NCI-H2029 (cell line): ENCODE data around the gene NEK2.
"Not testable (repeated sequence)": the region's sequence is repeated elsewhere in the genome, so short reads cannot be mapped to it uniquely, and the experiment has no call there.

Experiments
- DNase-seq: peaks from one replicate; lab custom pipeline; 2025; lab: John Stamatoyannopoulos, UW

The NEK2 gene

DNA sequence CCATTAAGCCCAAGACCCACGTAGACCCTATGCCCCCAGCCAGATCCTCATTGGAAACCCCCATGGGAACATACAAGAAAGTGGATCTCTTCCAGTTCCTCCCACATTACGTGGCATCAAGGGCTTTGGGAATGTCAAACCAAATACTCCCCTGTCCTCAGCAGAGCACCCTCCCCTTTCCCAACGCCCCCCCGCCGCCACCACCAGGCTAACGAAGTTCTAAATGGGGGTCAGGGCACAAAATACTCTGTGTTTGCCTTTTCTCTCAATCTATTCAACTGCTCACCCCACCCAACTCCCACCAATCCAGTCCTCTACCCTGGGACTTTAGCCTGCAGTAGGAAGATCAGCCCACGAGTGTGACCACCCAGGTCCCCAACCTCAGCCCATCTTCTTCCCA, 24.5 kb downstream of the NEK2 start:
- no peak for DNase-seq

DNA sequence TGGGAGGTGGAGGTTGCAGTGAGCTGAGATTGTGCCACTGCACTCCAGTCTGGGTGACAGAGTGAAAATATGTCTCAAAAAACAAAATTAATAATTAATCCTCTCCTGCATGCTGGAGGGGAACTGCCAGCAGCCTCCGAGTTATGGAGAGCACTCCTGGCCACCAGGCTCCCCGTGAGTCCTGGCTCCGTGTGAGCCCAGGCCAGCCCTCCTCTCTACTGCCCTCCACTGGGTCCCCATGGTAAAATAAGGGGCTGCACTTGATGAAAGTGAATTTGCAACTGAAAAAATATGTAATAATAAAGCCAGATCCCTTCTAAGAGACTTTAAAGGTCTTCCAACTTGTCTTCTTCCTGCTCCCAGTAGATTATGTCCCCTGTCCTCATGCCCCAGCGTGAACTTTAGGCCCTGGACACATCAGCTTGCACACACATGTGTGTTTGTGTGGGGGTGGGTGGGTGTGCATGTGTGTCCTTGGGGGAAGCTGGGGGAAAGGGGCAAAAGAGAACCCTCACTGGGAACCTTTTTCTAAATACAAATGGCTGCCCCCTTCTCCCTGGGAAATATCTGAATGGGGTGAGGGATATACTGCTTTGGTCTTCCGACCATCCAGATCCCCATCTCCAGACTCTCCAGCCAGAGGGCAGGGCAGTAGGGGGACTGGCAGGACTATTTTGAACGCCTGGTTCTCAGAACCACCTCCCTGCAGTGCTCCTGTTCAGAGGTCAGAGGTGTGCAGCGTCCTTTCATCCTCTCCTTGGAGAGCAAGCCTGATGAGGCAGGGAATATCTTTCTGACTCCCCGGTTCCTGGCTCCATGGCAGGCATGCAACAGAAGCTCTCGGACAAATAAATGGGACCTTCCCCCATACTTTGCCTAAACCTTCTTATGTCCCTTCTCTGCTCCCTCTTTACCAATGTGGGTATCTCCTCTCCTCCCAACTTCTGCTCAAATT, 26.2 kb downstream of the NEK2 start:
- peak; percentile 1 for DNase-seq

DNA sequence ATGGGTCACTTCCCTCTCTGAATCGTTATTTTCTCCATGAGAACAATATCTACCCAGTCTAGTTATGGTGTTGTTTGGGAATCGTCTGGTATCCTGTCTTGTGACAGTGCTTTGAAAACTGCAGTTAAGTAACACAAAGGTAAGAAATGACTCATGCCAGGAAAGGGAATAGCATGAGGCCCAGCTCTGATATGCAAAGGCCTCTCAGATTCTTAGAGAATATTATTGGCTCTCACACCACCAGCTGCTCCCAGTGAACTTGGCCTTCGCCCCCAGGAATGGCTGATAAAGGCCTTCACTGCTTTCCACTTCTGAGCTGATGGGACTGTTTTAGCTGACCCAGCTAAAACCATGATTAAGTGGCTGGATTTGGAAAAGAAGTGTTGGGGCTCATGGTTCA, 27.1 kb downstream of the NEK2 start:
- no peak for DNase-seq

DNA sequence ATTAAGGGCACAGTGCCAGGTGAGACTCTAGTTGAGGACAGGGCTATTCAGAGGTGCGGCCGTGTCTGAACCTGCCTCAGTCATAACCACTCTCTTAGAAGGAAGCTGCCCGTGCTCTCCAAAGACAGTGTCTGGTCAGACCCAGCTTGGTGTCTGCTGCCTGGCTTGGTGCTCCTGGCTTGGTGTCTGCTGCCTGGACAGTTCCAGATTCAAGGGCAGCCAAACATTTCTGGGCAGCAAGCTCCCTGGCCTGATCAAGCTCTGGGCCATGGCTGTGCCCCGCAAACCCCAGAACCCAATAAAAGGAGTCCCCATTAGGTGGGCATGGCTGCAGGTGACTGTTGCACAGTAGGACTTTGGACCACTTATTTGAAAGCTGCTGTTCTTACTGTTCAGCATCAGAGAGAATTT, 27.7 kb downstream of the NEK2 start:
- DNase-seq = no peak

DNA sequence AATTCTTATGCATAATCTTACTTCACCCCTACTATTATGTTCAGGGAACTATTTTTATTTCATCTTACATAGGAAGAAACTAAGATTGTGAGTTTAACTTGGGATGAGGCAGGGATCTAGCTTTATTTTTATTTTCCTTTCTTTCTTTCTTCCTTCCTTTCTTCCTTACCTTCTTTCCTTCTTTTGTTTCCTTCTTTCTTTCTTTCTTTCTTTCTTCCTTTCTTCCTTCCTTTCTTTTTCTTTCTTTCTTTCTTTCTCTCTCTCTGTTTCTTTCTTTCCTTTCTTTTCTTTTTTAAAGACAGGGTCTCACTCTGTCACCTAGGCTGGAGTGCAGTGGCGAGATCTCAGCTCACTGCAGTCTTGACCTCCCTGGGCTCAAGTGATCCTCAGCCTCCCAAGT, 28.9 kb downstream of the NEK2 start:
- no peak for DNase-seq

DNA sequence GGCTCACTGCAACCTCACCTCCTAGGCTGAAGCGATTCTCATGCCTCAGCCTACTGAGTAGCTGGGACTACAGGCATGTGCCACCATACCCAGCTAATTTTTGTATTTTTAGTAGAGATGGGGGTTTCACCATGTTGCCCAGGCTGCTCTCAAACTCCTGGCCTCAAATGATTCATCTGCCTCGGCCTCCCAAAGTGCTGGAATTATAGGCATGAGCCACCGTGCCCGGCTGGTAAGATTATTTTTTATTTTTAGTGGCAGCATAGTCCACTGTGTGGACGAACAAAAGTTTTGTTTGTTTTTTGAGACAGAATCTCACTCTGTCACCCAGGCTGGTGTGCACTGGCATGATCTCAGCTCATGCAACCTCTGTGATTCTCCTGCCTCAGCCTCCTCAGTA, 29.8 kb downstream of the NEK2 start:
- not testable (repeated sequence) for DNase-seq

DNA sequence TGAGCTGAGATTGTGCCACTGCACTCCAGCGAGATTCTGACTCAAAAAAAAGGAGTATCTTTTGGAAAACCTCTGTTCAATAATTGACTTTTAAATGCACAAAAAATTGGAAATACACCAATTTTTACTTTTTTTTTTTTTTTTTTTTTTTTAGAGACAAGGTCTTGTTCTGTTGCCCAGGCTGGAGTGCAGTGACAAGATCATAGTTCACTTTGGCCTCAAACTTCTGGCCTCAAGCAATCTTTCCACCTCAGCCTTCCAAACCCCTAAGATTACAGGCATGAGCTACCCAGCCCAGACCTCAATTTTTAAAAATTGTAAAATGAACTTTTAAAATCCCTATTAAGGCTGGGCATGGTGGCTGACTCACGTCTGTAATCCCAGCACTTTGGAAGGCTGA, 30.8 kb downstream of the NEK2 start:
- DNase-seq = no peak

DNA sequence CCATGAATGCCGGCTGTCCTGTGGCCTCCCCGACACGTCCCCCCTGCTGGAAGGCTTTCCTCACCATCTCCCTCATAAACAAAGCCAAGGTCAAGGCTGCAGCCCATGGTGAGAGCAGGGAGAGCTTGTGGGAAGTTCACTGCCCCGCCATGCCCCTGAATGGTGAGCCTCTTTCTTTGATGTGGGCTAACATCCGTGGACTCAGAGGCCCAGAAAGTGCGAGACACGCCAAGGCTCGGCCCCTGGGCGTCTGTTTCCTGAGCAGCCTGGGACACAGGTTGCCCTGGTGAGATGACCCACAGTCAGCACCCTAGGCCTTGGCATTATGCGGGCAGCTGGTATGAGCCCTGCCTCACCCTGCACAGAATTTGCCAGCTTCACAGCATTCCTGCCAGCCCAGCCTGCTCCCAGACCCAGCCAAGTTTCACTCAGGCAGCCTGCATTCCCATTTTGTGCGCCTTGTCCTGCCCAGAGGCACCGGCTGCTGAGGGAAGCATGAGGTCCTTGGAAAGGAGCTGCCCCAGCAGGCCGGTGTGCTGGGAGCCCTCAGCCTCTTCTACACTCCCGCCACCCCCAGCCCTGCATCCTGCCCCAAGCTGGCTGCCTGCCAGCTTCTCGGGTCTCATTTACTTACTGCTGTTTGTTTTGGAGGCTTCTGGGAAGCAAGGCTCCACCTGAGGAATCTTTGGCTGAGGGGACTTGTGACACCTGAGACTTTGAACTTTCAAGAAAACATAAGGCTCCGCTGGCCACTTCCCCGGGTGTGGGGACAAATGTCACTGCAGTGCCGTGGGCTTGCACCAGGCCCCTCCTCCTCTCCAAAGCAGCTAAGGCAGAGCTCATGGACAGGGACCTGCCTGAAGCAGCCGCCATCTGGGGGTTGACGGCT, 31.9 kb downstream of the NEK2 start:
- DNase-seq = peak; percentile 60

DNA sequence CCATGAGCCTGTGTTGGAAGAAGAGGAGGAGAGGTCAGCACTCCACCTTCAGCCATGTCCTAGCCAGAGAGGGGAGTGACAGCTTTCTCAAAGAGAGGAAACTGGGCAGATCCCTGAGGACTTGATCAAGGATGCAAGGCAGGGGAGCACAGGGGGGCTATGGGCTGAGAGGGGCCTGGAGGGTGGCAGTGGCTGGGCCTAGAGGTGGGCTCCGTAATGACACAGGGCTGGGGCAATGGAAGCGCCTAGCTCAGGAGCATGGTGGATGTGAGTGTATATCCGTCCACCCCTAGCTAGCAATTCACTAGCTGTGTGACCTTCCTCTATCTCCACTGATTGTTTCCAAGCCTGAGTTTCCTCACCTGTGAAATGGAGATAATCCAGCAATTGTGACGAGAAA, 32.6 kb downstream of the NEK2 start:
- DNase-seq = no peak

DNA sequence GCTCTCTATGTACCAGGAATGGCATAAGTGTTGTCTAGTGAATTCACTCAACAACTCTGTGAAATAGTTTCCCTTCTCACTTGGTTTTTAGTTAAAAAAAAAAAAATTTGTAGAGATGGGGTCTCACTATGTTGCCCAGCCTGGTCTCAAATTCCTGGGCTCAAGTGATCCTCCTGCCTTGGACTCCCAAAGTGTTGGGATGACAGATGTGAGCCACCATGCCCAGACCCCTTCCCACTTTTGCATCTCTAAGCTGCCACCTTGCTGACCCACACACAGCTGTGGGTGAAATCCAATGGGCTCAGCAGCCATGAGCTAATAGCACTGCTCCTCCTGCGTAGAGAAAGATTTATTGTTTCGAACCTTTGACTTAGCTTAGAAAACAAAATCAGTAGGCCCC, 33.5 kb downstream of the NEK2 start:
- DNase-seq = no peak

DNA sequence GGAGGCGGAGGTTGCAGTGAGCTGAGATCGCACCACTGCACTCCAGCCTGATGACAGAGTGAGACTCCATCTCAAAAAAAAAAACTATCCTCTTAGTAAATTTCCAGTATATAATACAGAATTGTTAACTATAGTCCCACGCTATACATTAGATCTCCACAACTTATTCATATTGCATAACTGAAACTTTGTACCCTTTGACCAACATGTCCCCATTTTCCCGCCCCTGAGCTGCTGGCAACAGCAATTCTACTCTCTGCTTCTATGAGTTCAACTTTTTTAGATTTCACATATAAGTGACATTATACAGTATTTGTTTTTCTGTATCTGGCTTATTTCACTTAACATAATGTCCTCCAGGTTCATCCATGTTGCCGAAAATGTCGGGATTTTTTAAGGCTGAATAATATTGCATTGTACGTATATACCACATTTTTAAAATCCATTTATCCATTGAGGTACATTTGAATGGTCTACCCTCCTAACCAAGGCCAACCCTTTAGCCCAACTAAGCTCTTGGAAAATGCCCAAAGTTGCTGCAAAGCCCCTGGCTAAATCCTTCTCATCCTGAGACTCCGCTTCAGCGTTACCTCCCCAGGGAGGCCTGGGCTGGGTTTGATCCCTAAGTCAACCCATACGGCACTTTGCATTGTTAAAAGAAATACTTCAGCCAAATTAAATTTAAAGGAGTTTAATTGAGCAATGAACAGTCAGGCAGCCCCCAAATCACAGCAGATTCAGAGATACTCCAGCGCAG, 34.2 kb downstream of the NEK2 start:
- no peak for DNase-seq

DNA sequence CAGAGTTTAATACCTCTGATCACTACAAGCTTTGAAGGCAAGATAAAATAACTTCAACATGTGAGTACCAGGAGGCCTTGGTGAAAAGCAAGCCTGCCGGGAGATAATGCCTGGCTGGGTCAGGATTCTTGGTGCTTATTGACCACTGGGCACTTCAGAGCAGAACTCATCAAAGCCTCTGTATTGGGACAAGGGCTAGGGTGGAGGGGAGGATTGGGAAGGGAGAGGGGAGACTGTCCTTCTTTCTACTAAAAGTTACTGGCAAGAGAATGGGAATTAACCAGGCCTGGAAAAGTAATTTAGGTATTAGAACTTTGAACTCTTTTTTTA, 35.2 kb downstream of the NEK2 start:
- DNase-seq = no peak

DNA sequence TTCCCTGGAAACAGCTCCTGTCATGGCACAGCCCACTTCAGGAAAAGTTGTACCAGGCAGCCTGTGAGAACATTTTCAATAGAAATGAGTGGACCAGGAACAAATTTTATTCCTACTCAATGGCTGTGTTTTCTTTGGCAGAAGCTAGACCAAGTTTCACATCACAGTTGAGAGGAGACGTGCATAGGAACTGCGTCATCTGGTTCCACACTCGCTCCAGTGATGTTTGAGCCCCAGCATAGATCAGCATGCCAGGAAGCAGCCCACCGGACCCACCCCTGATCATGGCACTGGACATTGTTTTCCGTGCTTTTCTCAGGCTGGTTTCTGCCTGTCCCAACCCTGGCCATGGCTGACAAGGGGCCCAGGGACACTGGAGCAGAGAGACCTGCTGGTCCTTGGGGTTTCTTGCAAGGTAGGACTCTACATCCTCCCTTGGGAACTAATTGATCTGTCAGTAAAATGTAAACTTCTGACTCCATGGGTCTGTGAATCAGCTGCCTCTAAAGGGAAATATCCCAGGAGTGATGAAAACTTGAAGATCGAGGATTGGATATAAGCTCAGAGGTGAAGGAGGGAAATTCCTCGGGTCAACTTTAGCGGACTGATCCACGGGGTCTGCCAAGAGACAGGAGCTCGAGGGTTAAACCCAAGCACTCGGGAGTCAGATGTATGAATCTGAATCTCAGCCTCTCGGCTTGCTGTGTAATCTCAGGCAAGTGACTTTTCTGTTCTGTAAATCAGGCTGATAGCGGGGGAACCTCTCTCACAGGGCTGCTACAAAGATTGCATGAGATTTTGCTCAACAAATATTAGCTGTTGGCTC, 35.7 kb downstream of the NEK2 start:
- DNase-seq = no peak

DNA sequence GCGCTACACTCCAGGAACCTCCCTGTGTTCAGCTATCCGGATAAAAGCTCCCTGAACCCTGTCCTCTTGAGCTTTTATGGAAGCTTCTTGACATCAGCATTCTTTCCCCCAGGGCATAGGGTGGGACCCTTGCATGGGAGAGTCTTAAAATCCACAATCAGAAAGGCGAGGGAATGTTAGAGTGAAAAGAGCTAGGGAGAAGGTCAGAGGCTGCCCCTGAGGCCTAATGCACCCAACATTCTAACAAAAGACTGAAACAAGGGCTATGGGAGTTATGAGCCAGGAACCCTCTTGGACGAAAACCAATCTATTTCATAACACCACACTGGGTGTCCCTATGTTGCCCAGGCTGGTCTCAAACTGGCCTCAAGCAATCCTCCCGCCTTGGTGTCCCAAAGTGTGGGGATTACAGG, 36.7 kb downstream of the NEK2 start:
- no peak for DNase-seq

DNA sequence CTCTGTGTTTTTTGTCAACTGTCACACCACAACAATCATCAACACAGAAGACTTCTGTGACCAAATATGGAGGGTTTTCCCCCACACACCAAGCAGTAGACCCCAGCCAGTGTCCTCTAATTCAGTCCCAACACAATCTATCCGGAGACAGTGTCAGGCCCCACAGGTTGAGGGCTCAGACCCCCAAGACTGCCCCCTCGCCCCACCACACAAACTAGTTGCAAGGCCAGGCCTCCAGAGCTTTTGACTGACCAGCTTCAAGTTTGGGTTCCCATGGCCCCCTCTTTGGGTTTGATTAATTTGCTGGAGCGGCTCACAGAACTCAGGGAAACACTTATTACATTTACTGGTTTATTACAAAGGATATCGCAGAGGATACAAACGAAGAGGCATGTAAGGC, 37.2 kb downstream of the NEK2 start:
- no peak for DNase-seq

DNA sequence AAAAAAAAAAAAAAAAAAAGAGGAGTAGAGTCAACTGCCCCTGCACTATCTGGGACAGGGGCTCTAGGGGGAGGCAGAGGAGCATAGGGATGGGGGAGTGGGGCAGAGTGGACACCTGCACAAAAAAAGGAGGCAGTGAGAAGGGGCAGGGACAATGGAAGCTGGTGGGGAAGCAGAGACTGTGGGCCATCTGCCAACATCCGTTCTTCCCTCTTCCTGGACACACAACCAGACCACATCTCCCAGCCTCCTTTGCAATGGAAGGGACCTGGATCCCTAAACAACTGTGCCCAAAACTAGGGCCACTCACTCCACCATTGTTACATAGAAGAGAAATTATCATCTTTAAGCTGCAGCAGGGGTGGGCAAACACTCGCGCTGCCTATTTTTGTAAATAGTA, 38.4 kb downstream of the NEK2 start:
- DNase-seq = no peak

DNA sequence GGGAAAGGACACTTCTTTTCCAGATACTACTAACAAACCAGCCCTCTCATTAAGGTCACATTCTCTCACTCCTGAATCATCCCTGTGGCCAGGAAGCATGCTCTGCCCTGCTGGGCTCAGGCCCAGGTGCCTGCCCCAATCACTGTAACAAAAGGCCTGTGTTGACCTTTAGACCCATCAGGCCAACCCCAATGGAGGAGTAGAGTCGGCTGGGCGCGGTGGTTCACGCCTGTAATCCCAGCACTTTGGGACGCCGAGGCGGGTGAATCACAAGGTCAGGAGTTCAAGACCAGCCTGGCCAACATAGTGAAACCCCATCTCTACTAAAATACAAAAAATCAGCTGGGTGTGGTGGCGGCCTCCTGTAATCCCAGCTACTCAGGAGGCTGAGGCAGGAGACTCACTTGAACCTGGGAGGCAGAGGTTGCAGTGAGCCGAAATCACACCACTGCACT, 38.8 kb downstream of the NEK2 start:
- not testable (repeated sequence) for DNase-seq

DNA sequence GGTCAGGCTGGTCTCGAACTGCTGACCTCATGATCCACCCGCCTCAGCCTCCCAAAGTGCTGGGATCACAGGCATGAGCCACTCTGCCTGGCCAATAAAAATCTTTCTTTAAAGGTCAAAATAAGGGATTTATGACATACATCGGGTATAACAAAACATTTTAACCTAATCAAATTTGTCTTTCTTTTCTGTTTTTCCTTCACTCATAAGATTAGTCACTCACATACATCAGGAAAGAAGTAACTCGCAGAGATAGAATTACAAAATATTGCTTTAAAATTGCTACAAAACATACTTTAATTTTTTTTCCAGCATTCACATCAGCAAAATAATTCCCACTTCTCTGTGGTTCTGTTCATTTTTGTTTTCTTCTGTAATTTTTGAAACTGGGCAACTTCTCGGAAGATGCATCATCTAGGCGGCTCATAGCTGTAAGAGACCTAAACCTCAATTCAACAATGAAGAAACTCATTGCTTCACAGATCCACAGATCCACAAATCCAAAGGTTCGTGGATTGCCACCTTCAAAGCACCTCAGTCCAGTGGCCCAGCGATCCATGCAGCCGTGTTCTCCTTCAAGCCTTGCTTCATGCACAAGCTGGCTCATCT, 39.7 kb downstream of the NEK2 start:
- DNase-seq = no peak

DNA sequence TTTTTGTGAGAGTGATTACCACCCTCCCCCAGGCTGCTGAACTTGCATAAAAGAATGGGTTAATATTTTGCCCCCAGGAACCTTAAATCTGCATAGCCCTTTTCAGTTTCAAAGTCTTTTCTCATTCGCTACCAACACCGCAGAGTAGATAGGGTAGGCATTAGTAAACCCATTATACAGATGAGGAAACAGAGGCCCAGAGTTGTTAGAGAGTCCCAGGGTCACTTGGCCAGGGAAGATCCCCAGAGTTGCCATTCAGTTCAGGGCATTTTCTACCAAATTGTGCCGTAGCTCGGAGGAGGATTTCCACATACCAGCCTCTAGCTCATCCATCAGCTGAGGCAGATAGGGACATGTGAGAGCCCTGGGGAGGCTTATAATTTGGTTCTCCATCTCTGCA, 40.5 kb downstream of the NEK2 start:
- no peak for DNase-seq

DNA sequence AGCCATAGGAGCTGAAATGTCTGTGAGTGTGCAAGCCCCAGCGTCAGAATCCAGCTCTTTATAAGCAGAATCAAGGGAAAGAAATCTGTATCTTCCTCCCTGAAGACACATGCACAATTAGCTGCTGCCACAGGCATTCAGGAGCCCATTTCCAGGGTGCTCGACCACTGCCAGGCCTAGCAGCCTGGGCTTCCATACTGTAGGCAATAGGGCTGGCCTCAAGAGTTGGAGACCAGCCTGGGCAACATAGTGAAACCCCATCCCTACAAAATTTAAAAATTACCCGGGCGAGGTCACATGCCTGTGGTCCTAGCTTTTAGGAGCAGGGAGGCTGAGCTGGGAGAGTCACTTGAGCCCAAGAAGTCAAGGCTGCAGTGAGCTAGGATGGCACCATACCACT, 41.0 kb downstream of the NEK2 start:
- no peak for DNase-seq

DNA sequence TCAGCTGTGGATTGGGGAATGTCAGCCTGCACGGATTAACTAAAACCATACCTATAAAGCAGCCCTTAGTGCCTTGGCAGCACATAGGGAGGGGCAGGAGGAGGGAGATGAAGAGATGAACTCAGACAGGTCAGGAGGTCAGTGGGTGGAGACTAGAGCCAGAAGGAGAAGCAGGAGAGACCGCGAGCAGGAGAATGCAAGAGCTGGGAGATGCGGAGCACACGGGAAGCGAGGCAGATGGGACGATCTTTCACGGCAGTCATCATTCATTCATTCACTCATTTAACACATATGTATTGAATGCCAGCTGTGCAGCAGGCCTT, 41.9 kb downstream of the NEK2 start:
- DNase-seq = no peak
